ENCODE measurements around the gene MATN1.

GRCh38 chr1:30673395-30673794 lies 50.0 kb downstream of the MATN1 start:
- TF ChIP-seq, protein P1, sequence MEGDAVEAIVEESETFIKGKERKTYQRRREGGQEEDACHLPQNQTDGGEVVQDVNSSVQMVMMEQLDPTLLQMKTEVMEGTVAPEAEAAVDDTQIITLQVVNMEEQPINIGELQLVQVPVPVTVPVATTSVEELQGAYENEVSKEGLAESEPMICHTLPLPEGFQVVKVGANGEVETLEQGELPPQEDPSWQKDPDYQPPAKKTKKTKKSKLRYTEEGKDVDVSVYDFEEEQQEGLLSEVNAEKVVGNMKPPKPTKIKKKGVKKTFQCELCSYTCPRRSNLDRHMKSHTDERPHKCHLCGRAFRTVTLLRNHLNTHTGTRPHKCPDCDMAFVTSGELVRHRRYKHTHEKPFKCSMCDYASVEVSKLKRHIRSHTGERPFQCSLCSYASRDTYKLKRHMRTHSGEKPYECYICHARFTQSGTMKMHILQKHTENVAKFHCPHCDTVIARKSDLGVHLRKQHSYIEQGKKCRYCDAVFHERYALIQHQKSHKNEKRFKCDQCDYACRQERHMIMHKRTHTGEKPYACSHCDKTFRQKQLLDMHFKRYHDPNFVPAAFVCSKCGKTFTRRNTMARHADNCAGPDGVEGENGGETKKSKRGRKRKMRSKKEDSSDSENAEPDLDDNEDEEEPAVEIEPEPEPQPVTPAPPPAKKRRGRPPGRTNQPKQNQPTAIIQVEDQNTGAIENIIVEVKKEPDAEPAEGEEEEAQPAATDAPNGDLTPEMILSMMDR (IDR thresholded peaks at IDR 0.05), result no peak
- TF ChIP-seq POLR2AphosphoS5 (IDR thresholded peaks at IDR 0.05) (no peak), POLR2A (IDR thresholded peaks at IDR 0.05) (no peak)

All from suprapubic skin (tissue), 4 donors.